ENCODE results near the gene ARSA. TPM values are rescaled to one million over a fixed set of nuclear protein-coding genes. Genes with fewer than 3 reads are reported as not detected.

ARSA gene
- total RNA-seq, 3 donors from 2014 or later (not counting 1 experiment from before 2014, with no cell fraction given) = 69.2 to 77.8 (median 69.3) TPM

DNA sequence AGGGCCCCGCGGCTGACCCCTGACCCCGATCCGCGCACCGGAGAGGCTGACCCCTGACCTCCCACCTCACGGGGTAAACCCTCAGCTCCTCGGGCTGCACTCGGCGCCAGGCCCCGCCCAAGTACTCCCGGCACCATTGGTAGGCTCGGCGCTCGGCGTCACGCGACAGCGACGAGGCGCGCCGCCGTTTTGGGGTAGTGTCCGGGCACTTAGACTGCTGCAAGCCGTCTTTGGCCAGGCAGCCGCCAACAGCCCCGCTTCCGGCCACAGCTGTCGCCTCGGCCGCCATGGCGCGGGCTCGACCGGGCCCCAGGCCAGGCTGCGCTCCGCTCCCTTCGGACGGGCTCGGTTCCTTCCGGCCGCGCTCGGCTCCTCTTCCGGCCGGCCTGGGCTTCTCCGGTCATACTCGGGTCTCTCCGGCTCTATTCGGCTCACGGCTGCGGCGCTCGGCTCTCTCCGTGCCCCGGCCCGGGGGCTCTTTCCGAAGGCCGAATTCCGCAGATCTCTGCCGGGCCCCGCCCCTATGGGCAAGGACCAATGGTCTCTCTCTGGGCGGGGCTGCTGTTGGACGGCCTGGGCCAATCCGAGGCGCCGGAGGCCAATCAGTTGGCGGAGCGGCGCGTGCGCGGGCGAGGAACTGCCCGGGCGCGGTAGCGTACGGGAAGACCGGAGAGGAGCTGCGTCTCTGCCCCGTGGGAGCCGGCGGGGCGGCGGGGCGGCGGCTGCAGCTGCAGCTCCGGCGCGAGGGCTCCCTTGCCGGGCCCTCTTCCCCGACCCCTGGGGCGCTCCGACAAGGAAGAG is 45.3 kb downstream of the ARSA start, which contains the start of gene CHKB:
TSS of gene CHKB (minus strand) at position 357 of the 801 bp plus-strand sequence. CDS start at position 289, 68 bp downstream.
- H3K36me3 ChIP-seq (ENCODE audit: control insufficient read depth, insufficient read depth, low read length) = peaks cover 2% of the 10 kb centered on the region
- H3K27me3 Mint-ChIP-seq (ENCODE audit: low read depth in 2 of 2) = no peaks in the 10 kb centered on the region
- H3K27me3 ChIP-seq (ENCODE audit: control insufficient read depth, insufficient read depth, low read length) = no peaks in the 10 kb centered on the region
- peak within 1 kb of the TSS; percentile 88 to 94 for H3K27ac Mint-ChIP-seq
- TF ChIP-seq, protein P1, sequence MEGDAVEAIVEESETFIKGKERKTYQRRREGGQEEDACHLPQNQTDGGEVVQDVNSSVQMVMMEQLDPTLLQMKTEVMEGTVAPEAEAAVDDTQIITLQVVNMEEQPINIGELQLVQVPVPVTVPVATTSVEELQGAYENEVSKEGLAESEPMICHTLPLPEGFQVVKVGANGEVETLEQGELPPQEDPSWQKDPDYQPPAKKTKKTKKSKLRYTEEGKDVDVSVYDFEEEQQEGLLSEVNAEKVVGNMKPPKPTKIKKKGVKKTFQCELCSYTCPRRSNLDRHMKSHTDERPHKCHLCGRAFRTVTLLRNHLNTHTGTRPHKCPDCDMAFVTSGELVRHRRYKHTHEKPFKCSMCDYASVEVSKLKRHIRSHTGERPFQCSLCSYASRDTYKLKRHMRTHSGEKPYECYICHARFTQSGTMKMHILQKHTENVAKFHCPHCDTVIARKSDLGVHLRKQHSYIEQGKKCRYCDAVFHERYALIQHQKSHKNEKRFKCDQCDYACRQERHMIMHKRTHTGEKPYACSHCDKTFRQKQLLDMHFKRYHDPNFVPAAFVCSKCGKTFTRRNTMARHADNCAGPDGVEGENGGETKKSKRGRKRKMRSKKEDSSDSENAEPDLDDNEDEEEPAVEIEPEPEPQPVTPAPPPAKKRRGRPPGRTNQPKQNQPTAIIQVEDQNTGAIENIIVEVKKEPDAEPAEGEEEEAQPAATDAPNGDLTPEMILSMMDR (IDR thresholded peaks at IDR 0.05) = no peak
- peaks cover 34% of the 10 kb centered on the region for H3K4me1 ChIP-seq (ENCODE audit: control insufficient read depth, insufficient read depth, low read length)
- WGBS (ENCODE audit: insufficient coverage) = under 1% methylated on average over 96 of the region's 96 CpGs
- peak within 1 kb of the TSS; percentile 92 for H3K27ac ChIP-seq (ENCODE audit: low read length)
- peak; percentile 93 to 99 (median 93) for ATAC-seq
- H3K4me3 ChIP-seq (ENCODE audit: low read length) = peak within 1 kb of the TSS; percentile 82
- DNase-seq = peak; percentile 98
- no peaks in the 10 kb centered on the region for H3K36me3 Mint-ChIP-seq
- H3K9me3 ChIP-seq (ENCODE audit: control insufficient read depth, insufficient read depth, low read length) = no peaks in the 10 kb centered on the region
- H3K4me3 Mint-ChIP-seq = peak within 1 kb of the TSS; percentile 91
- H3K9me3 Mint-ChIP-seq = no peaks in the 10 kb centered on the region
- intact Hi-C loops (cut with micrococcal nuclease) = loop anchor here (5.0 kb wide), 3 partner anchors 40 to 75 kb away; partner anchors contain the start of genes LMF2 and NCAPH2
- peaks cover 0 to 24% of the 10 kb centered on the region in 2 donors for H3K4me1 Mint-ChIP-seq

DNA sequence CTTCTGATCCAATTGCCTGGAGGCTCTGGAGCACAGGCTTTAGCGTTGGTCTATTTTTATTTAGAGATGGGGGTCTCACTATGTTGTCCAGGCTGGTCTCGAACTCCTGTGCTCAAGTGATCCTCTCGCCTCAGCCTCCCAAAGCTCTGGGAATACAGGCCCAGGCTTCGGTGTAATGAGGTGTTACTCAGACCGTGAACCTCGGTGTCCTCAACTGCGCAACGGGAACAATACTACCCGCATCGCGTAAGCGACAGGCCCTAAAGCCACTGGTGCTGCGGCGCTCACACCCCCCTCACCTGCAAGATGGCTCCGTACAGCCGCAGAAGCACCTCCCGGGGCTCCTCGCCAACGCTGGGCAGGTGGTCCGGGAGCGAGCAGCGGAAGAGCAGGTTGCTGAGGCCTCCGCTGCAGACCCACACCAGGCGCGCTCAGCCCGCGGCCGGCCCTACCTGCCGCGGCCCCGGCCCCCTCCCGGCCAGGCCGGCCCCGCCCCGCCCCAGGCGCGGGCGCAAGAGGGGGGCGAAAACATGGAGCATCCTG is 45.9 kb downstream of the ARSA start:
- Mint-ChIP-seq H3K9me3 (no peaks in the 10 kb centered on the region), H3K4me3 (peak overlapping the region; percentile 91), H3K36me3 (no peaks in the 10 kb centered on the region), H3K27me3 (ENCODE audit: low read depth in 2 of 2) (no peaks in the 10 kb centered on the region), H3K27ac (peak overlapping the region; percentile 88 to 94), H3K4me1 (peaks cover 0 to 30% of the 10 kb centered on the region in 2 donors)
- Histone ChIP-seq H3K27ac (ENCODE audit: low read length) (peak overlapping the region; percentile 92), H3K36me3 (ENCODE audit: control insufficient read depth, insufficient read depth, low read length) (peaks cover 2% of the 10 kb centered on the region), H3K27me3 (ENCODE audit: control insufficient read depth, insufficient read depth, low read length) (no peaks in the 10 kb centered on the region), H3K9me3 (ENCODE audit: control insufficient read depth, insufficient read depth, low read length) (no peaks in the 10 kb centered on the region), H3K4me3 (ENCODE audit: low read length) (peak overlapping the region; percentile 82), H3K4me1 (ENCODE audit: control insufficient read depth, insufficient read depth, low read length) (peaks cover 40% of the 10 kb centered on the region)
- ATAC-seq = no peak
- WGBS (ENCODE audit: insufficient coverage) = 7% methylated on average over 39 of the region's 39 CpGs
- TF ChIP-seq, protein P1 (IDR thresholded peaks at IDR 0.05) = no peak
- DNase-seq = peak in 1 of 2 donors; percentile 63
- intact Hi-C loops (cut with micrococcal nuclease) = loop anchor here (5.0 kb wide), 3 partner anchors 40 to 75 kb away; partner anchors contain the start of genes LMF2 and NCAPH2

DNA sequence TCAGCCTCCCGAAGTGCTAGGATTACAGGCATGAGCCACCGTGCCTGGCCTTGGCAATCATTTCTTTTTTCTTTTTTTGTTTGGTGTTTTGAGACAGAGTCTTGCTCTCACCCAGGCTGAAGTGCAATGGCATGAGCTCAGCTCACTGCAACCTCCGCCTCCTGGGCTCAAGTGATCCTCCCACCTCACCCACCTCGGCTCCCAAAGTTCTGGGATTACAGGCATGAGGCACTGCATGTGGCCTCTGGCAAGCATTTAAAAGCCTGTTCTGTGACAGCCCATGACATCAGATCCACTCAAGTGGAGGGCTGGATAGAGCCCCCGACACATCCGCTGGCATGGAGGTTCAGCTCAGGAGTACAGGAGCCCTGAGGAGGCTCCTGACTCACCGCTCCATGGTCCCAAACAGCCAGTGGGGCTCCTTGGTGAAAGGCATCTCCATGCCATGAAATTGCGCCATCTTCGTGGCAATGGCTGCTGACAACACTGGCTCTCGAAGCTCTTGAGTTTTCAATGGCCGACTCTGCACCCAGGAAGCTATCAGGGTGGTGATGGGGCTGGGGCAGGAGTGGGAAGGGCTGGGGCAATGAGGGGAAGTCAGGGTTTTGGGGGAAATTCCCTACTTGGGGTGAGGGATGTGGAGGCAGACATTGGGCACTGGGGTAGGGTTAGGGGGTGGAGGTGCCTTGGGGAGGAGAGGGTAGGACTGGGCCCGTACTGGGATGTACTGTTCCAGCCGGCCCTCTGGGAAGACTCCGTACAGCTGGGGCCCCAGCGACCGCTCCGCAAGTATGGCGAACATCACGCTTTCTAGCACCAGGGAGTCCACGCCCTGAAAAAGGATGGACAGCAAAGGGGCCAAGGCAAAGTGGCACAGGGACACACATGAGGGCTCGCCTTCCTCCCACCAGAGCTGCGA is 46.7 kb downstream of the ARSA start:
- ATAC-seq (no peak), DNase-seq (peak in 1 of 2 donors; percentile 28)
- no peaks in the 10 kb centered on the region for H3K27me3 ChIP-seq (ENCODE audit: control insufficient read depth, insufficient read depth, low read length)
- TF ChIP-seq, protein P1 (IDR thresholded peaks at IDR 0.05) = no peak
- H3K36me3 ChIP-seq (ENCODE audit: control insufficient read depth, insufficient read depth, low read length) = peaks cover 2% of the 10 kb centered on the region
- peak overlapping the region; percentile 88 to 94 for H3K27ac Mint-ChIP-seq
- WGBS (ENCODE audit: insufficient coverage) = 95% methylated on average over 22 of the region's 22 CpGs
- no peaks in the 10 kb centered on the region for H3K9me3 ChIP-seq (ENCODE audit: control insufficient read depth, insufficient read depth, low read length)
- intact Hi-C loops (cut with micrococcal nuclease) = loop anchor here (5.0 kb wide), 3 partner anchors 39 to 74 kb away; partner anchors contain the start of genes LMF2 and NCAPH2
- H3K4me3 Mint-ChIP-seq = peak overlapping the region; percentile 74
- H3K4me1 Mint-ChIP-seq = peaks cover 0 to 31% of the 10 kb centered on the region in 2 donors
- H3K4me1 ChIP-seq (ENCODE audit: control insufficient read depth, insufficient read depth, low read length) = peaks cover 41% of the 10 kb centered on the region
- no peaks in the 10 kb centered on the region for H3K27me3 Mint-ChIP-seq (ENCODE audit: low read depth in 2 of 2)
- no peaks in the 10 kb centered on the region for H3K36me3 Mint-ChIP-seq
- H3K9me3 Mint-ChIP-seq = no peaks in the 10 kb centered on the region
- peak overlapping the region; percentile 82 for H3K4me3 ChIP-seq (ENCODE audit: low read length)
- H3K27ac ChIP-seq (ENCODE audit: low read length) = peak overlapping the region; percentile 92
